ENCODE measurements around the gene DAPK1. TPM values are rescaled to one million over a fixed set of nuclear protein-coding genes. Genes with fewer than 3 reads are reported as not detected.

DAPK1 gene
- polyA plus RNA-seq, 1 experiment = 0.12 TPM

DNA sequence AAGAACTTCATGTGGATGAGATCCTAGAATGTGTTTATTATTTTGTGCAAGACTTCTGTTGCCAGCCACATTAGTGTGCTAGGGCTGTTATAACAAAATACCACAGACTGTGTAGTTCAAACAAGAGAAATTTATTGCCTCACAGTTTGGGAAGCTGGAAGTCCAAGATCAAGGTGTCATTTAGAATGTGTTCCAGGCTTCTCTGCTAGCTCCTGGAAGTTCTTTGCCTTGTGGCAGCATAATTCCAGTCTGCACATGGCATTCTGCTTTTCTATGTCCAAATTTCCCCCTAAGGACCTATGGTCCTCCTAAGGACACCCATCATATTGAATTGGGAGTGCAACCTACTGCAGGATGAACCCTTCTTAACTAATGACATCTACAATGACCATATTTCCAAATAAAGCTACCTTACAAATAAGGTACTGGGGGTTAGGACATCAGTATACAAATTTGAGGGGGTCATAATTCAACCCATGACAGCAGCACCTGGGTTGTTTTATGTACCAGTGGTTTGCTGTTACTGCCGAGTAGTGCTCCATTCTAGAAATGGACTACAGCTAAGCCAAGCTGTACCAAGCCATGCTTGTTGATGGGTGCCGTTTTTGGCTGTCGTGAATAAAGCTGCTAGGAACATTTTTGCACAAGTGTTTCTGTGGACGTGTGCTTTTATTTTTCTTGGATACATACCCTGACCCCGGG, 52.7 kb downstream of the DAPK1 start:
- H3K27ac ChIP-seq (ENCODE audit: low read depth, low read length) = no peak overlapping the region
- TF ChIP-seq, protein P1, sequence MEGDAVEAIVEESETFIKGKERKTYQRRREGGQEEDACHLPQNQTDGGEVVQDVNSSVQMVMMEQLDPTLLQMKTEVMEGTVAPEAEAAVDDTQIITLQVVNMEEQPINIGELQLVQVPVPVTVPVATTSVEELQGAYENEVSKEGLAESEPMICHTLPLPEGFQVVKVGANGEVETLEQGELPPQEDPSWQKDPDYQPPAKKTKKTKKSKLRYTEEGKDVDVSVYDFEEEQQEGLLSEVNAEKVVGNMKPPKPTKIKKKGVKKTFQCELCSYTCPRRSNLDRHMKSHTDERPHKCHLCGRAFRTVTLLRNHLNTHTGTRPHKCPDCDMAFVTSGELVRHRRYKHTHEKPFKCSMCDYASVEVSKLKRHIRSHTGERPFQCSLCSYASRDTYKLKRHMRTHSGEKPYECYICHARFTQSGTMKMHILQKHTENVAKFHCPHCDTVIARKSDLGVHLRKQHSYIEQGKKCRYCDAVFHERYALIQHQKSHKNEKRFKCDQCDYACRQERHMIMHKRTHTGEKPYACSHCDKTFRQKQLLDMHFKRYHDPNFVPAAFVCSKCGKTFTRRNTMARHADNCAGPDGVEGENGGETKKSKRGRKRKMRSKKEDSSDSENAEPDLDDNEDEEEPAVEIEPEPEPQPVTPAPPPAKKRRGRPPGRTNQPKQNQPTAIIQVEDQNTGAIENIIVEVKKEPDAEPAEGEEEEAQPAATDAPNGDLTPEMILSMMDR (IDR thresholded peaks at IDR 0.05; ENCODE audit: low read depth, low read length) = no peak
- CTCF ChIA-PET = no interaction called here
- no peaks in the 10 kb centered on the region for H3K27me3 ChIP-seq (ENCODE audit: control insufficient read depth, insufficient read depth, low read length)
- no peaks in the 10 kb centered on the region for H3K9me3 ChIP-seq (ENCODE audit: control insufficient read depth, insufficient read depth, low read length)
- POLR2A ChIA-PET = no interaction called here
- no peak for DNase-seq (ENCODE audit: low read depth, low spot score)
- no peak overlapping the region for H3K4me3 ChIP-seq (ENCODE audit: low read depth, low read length)

DNA sequence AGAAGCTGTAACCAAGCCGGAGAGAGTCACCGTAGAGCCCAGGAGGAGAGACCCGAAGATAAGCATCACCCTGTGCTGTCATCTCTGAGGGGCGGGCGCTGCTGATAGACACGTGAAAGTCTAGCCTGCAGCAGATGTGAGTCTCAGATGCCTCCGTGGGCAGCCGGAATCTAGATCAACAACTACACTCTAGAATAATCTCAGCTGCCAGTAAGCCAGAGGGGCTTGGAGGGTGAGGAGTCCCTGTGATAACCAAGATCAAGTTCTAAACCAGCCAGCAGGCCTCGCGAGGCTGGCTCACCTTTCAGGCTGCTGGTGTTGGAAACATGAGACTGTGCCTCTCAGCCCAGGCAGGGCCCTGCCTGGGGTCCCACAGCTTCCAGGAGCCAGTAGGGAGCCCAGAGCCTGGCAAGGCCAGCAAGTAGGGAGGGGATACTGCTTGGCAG, 54.1 kb downstream of the DAPK1 start:
- ChIA-PET CTCF (no interaction called here), POLR2A (no interaction called here)

DNA sequence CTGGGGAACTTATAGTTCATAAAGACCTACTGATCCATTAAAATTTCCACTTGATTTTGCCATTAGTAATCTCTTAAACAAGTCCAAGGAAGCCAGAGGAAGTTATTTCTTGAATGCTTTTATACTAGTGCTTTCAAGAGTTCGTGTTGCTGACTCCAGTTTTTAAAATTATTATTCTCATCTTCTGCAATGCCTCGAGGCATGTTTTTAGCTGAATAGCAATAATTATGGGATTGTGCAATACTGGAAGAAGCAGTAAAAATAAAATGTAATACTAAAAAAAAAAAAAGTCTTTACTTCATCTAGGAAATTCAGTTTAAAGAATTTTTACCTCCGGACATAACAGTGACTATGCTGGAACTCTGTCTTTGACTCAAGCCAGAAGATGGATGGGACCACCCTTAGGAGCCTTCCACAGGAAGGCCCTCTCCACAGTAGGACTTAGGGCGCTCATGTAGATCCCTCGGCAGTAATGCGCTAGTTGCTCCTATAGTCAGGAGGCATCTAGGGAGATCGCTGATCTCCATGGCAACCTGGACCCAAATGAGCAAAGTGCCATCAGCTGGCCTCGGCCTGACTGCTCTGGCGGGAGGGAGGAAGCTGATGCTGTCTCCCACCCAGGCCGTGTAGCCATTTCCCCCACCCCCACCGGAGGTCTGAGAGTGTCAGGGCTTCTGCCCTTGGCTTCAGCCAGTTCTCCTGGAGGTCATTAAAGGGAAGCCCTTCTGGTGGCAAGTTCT, 56.7 kb downstream of the DAPK1 start:
- ChIA-PET POLR2A (no interaction called here), CTCF (no interaction called here)
- no peak overlapping the region for H3K4me3 ChIP-seq (ENCODE audit: low read depth, low read length)
- no peaks in the 10 kb centered on the region for H3K9me3 ChIP-seq (ENCODE audit: control insufficient read depth, insufficient read depth, low read length)
- DNase-seq (ENCODE audit: low read depth, low spot score) = no peak
- no peaks in the 10 kb centered on the region for H3K27me3 ChIP-seq (ENCODE audit: control insufficient read depth, insufficient read depth, low read length)
- H3K27ac ChIP-seq (ENCODE audit: low read depth, low read length) = no peak overlapping the region
- TF ChIP-seq, protein P1 (IDR thresholded peaks at IDR 0.05; ENCODE audit: low read depth, low read length) = no peak

More for the DNA sequence above, 54.1 kb downstream of the DAPK1 start:
- Histone ChIP-seq H3K27ac (ENCODE audit: low read depth, low read length) (no peak overlapping the region), H3K4me3 (ENCODE audit: low read depth, low read length) (no peak overlapping the region), H3K27me3 (ENCODE audit: control insufficient read depth, insufficient read depth, low read length) (no peaks in the 10 kb centered on the region), H3K9me3 (ENCODE audit: control insufficient read depth, insufficient read depth, low read length) (no peaks in the 10 kb centered on the region)
- DNase-seq (ENCODE audit: low read depth, low spot score) = no peak
- TF ChIP-seq, protein P1 (IDR thresholded peaks at IDR 0.05; ENCODE audit: low read depth, low read length) = no peak

DNA sequence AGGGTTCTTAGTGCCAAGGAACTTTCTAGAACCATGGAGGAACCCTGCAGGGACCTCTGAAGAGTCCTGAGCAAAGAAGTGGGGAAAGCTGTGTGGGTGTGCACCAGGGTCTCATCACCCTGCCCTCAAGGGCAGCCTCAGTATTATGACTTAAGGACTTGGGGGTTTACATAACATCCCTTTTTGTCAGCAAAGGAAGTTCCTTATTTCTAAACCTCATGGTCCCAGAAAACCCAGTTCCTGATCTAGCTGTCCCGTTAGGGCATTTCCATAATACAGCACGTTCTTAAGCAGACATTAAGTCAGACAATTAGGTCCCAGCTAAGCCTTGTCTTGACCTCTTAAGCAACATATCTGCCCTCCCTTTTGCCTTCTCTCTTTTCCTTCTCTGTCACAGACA, 57.3 kb downstream of the DAPK1 start:
- ChIA-PET CTCF (no interaction called here), POLR2A (no interaction called here)
- TF ChIP-seq, protein P1 (IDR thresholded peaks at IDR 0.05; ENCODE audit: low read depth, low read length) = no peak
- Histone ChIP-seq H3K9me3 (ENCODE audit: control insufficient read depth, insufficient read depth, low read length) (no peaks in the 10 kb centered on the region), H3K27me3 (ENCODE audit: control insufficient read depth, insufficient read depth, low read length) (no peaks in the 10 kb centered on the region), H3K27ac (ENCODE audit: low read depth, low read length) (no peak overlapping the region), H3K4me3 (ENCODE audit: low read depth, low read length) (no peak overlapping the region)
- DNase-seq (ENCODE audit: low read depth, low spot score) = no peak

DNA sequence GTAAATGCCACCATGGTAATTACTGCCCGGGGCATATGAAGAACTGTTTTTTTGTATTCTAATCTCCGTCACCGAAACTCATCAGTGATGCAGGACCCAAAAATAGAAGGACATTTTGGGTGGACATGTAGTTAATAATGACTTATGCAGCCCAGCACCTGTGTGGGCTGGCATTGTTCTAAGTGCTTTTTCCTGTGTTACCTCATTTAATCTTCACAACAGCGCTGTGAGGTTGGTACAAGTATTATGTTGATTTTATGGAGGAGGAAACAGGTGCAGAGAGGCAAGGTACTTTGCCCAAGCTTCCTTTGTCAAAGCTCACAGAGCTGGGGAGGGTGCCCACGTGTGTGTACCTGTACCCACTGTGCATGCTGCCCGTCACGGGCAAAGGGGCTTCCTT, 58.4 kb downstream of the DAPK1 start:
- Histone ChIP-seq H3K27ac (ENCODE audit: low read depth, low read length) (no peak overlapping the region), H3K4me3 (ENCODE audit: low read depth, low read length) (no peak overlapping the region), H3K9me3 (ENCODE audit: control insufficient read depth, insufficient read depth, low read length) (no peaks in the 10 kb centered on the region), H3K27me3 (ENCODE audit: control insufficient read depth, insufficient read depth, low read length) (no peaks in the 10 kb centered on the region)
- CTCF ChIA-PET = no interaction called here
- DNase-seq (ENCODE audit: low read depth, low spot score) = no peak
- POLR2A ChIA-PET = no interaction called here
- TF ChIP-seq, protein P1 (IDR thresholded peaks at IDR 0.05; ENCODE audit: low read depth, low read length) = no peak

Data from AG04450 (cell line).